NCI-H446 treated with DMSO at 0.1 percent for 48 hours (cell line): ENCODE data around the gene DHCR7.

Experiments used
- DNase-seq: peaks from one replicate; lab custom pipeline; 2025; lab: John Stamatoyannopoulos, UW

The DHCR7 gene

GRCh38 chr11:71448257-71449171, at the start of gene DHCR7:
TSS of gene DHCR7 (minus strand) at chr11:71448393. CDS start at chr11:71444952, 3,441 bp downstream.
- DNase-seq = peak; percentile 92

GRCh38 chr11:71496421-71496820, 48.2 kb upstream of the DHCR7 start:
- DNase-seq = no peak

GRCh38 chr11:71495286-71496230, 47.4 kb upstream of the DHCR7 start:
- DNase-seq = no peak

GRCh38 chr11:71491940-71492339, 43.7 kb upstream of the DHCR7 start:
- no peak for DNase-seq

- DNase-seq = no peak
Measured at GRCh38 chr11:71491531-71491930, 43.3 kb upstream of the DHCR7 start.

- DNase-seq = no peak
Measured at GRCh38 chr11:71490731-71491390, 42.7 kb upstream of the DHCR7 start.

GRCh38 chr11:71490044-71490730, 42.0 kb upstream of the DHCR7 start:
- DNase-seq = no peak

- DNase-seq = no peak
Measured at GRCh38 chr11:71489311-71490043, 41.3 kb upstream of the DHCR7 start.

- no peak for DNase-seq
Measured at GRCh38 chr11:71488681-71489270, 40.6 kb upstream of the DHCR7 start.

- no peak for DNase-seq
Measured at GRCh38 chr11:71486320-71486719, 38.1 kb upstream of the DHCR7 start.

GRCh38 chr11:71485466-71485865, 37.3 kb upstream of the DHCR7 start:
- DNase-seq = no peak

- DNase-seq = no peak
Measured at GRCh38 chr11:71485063-71485399, 36.8 kb upstream of the DHCR7 start.

- no peak for DNase-seq
Measured at GRCh38 chr11:71484248-71485062, 36.3 kb upstream of the DHCR7 start.

GRCh38 chr11:71483692-71484091, 35.5 kb upstream of the DHCR7 start:
- no peak for DNase-seq

- DNase-seq = no peak
Measured at GRCh38 chr11:71482746-71483364, 34.7 kb upstream of the DHCR7 start.

- no peak for DNase-seq
Measured at GRCh38 chr11:71482216-71482615, 34.0 kb upstream of the DHCR7 start.

GRCh38 chr11:71481101-71481960, 33.1 kb upstream of the DHCR7 start:
- DNase-seq = no peak

GRCh38 chr11:71478528-71478840, 30.3 kb upstream of the DHCR7 start:
- DNase-seq = no peak
